ENCODE results near the gene MAST2. TPM values are rescaled to one million over a fixed set of nuclear protein-coding genes. Genes with fewer than 3 reads are reported as not detected.

MAST2 gene
- total RNA-seq, 2 donors from 2014 or later = 9.9 TPM

GRCh38 chr1:45859221-45859620 lies 55.8 kb downstream of the MAST2 start:
- TF ChIP-seq POLR2A (IDR thresholded peaks at IDR 0.05) (no peak), CTCF (IDR thresholded peaks at IDR 0.05) (no peak)
- no peak for ATAC-seq
- intact Hi-C loops (cut with DNase I) = no loop called here
- H3K27me3 ChIP-seq = no peaks in the 10 kb centered on the region
- no peak overlapping the region for H3K27ac ChIP-seq
- H3K36me3 ChIP-seq (replicated peaks in 1 of 2; ENCODE audit: insufficient read depth in 1 of 2, low read depth in 2 of 2) = no peaks in the 10 kb centered on the region
- WGBS, 2 donors = 94 to 95% methylated on average over 3 of the region's 3 CpGs
- no peak overlapping the region for H3K4me3 ChIP-seq
- H3K4me1 ChIP-seq = no peaks in the 10 kb centered on the region
- no peaks in the 10 kb centered on the region for H3K9me3 ChIP-seq
- no peak for DNase-seq

GRCh38 chr1:45862008-45862407 lies 58.6 kb downstream of the MAST2 start:
- no peaks in the 10 kb centered on the region for H3K27me3 ChIP-seq
- TF ChIP-seq POLR2A (IDR thresholded peaks at IDR 0.05) (no peak), CTCF (IDR thresholded peaks at IDR 0.05) (no peak)
- ATAC-seq = no peak
- H3K4me1 ChIP-seq = no peaks in the 10 kb centered on the region
- H3K27ac ChIP-seq = no peak overlapping the region
- no peak for DNase-seq
- no peaks in the 10 kb centered on the region for H3K36me3 ChIP-seq (replicated peaks in 1 of 2; ENCODE audit: insufficient read depth in 1 of 2, low read depth in 2 of 2)
- H3K4me3 ChIP-seq = no peak overlapping the region
- intact Hi-C loops (cut with DNase I) = no loop called here
- no peaks in the 10 kb centered on the region for H3K9me3 ChIP-seq

- H3K9me3 ChIP-seq = no peaks in the 10 kb centered on the region
- no peak overlapping the region for H3K27ac ChIP-seq
- intact Hi-C loops (cut with DNase I) = no loop called here
- no peak overlapping the region for H3K4me3 ChIP-seq
- WGBS, 2 donors = 79 to 88% methylated on average over 2 of the region's 2 CpGs
- H3K36me3 ChIP-seq (replicated peaks in 1 of 2; ENCODE audit: insufficient read depth in 1 of 2, low read depth in 2 of 2) = no peaks in the 10 kb centered on the region
- no peaks in the 10 kb centered on the region for H3K4me1 ChIP-seq
- TF ChIP-seq POLR2A (IDR thresholded peaks at IDR 0.05) = no peak
- TF ChIP-seq CTCF (IDR thresholded peaks at IDR 0.05) = no peak
- no peak for ATAC-seq
- DNase-seq = no peak
- H3K27me3 ChIP-seq = no peaks in the 10 kb centered on the region
Observed at GRCh38 chr1:45863218-45863617, 59.8 kb downstream of the MAST2 start.

GRCh38 chr1:45864167-45865106 lies 61.0 kb downstream of the MAST2 start:
- no peak for ATAC-seq
- intact Hi-C loops (cut with DNase I) = no loop called here
- no peak for TF ChIP-seq CTCF (IDR thresholded peaks at IDR 0.05)
- no peak for TF ChIP-seq POLR2A (IDR thresholded peaks at IDR 0.05)
- no peak overlapping the region for H3K27ac ChIP-seq
- H3K36me3 ChIP-seq (replicated peaks in 1 of 2; ENCODE audit: insufficient read depth in 1 of 2, low read depth in 2 of 2) = no peaks in the 10 kb centered on the region
- no peak overlapping the region for H3K4me3 ChIP-seq
- H3K27me3 ChIP-seq = no peaks in the 10 kb centered on the region
- DNase-seq = no peak
- H3K9me3 ChIP-seq = no peaks in the 10 kb centered on the region
- 59 to 67% methylated on average over 14 of the region's 14 CpGs for WGBS, 2 donors
- no peaks in the 10 kb centered on the region for H3K4me1 ChIP-seq
